Measurements from ENCODE around the gene MT2A. TPM values are rescaled to one million over a fixed set of nuclear protein-coding genes. Genes with fewer than 3 reads are reported as not detected.

Gene MT2A
- total RNA-seq, 2 experiments from 2014 or later = 133 to 142 TPM

GRCh38 chr16:56593573-56594291, 14.7 kb upstream of the MT2A start:
- POLR2A ChIA-PET = interaction anchor here (0.5 kb wide), 1 partner anchor 83 kb away, joined by 5 read pairs; no protein-coding TSS in a partner anchor
- CTCF ChIA-PET = no interaction called here

- ChIA-PET POLR2A (interaction anchor here (0.5 kb wide), 1 partner anchor 82 kb away, joined by 5 read pairs; no protein-coding TSS in a partner anchor), CTCF (no interaction called here)
Measured at GRCh38 chr16:56594292-56594619, 14.1 kb upstream of the MT2A start.

GRCh38 chr16:56600398-56600999, 7.9 kb upstream of the MT2A start:
- ChIA-PET CTCF (interaction anchor here (0.9 to 2.2 kb wide), 8 partner anchors 9 to 101 kb away, joined by 3 to 11 read pairs (median 4); partner anchors contain the start of gene MT1A), POLR2A (no interaction called here)

GRCh38 chr16:56601325-56601724, 7.1 kb upstream of the MT2A start:
- ChIA-PET POLR2A (no interaction called here), CTCF (interaction anchor here (0.9 to 2.2 kb wide), 6 partner anchors 8 to 100 kb away, joined by 3 to 11 read pairs (median 6); partner anchors contain the start of gene MT1A)

GRCh38 chr16:56603589-56603988, 4.8 kb upstream of the MT2A start:
- POLR2A ChIA-PET = no interaction called here
- CTCF ChIA-PET = interaction anchor here (1.0 to 1.6 kb wide), 4 partner anchors 12 to 98 kb away, joined by 3 to 6 read pairs (median 3); no protein-coding TSS in a partner anchor

GRCh38 chr16:56604966-56605365, 3.4 kb upstream of the MT2A start:
- POLR2A ChIA-PET = no interaction called here
- CTCF ChIA-PET = interaction anchor here (0.5 to 2.2 kb wide), 3 partner anchors 9 to 39 kb away, joined by 3 to 7 read pairs (median 6); no protein-coding TSS in a partner anchor

- CTCF ChIA-PET = interaction anchor here (1.3 to 2.2 kb wide), 2 partner anchors 29 to 39 kb away, joined by 6 to 7 read pairs; no protein-coding TSS in a partner anchor
- POLR2A ChIA-PET = no interaction called here
Measured at GRCh38 chr16:56605475-56605874, 2.9 kb upstream of the MT2A start.

GRCh38 chr16:56606071-56606475, 2.3 kb upstream of the MT2A start:
- ChIA-PET CTCF (interaction anchor here (1.3 to 2.2 kb wide), 2 partner anchors 29 to 38 kb away, joined by 6 to 7 read pairs; no protein-coding TSS in a partner anchor), POLR2A (no interaction called here)

- CTCF ChIA-PET = interaction anchor here (1.1 to 2.2 kb wide), 3 partner anchors 29 to 37 kb away, joined by 4 to 7 read pairs (median 6); no protein-coding TSS in a partner anchor
- POLR2A ChIA-PET = interaction anchor here (1.1 kb wide), 1 partner anchor 69 kb away, joined by 3 read pairs; no protein-coding TSS in a partner anchor
Measured at GRCh38 chr16:56606476-56607108, 1.8 kb upstream of the MT2A start.

GRCh38 chr16:56607109-56607618, 1.2 kb upstream of the MT2A start:
- ChIA-PET POLR2A (interaction anchor here (0.6 to 1.1 kb wide), 2 partner anchors 69 to 75 kb away, joined by 3 read pairs; partner anchors contain the start of gene MT1X), CTCF (interaction anchor here (1.1 to 2.2 kb wide), 3 partner anchors 30 to 37 kb away, joined by 4 to 7 read pairs (median 4); no protein-coding TSS in a partner anchor)

GRCh38 chr16:56607675-56608042, 725 bp upstream of the MT2A start:
- POLR2A ChIA-PET = interaction anchor here (0.6 to 1.3 kb wide), 3 partner anchors 36 to 75 kb away, joined by 3 to 4 read pairs (median 3); partner anchors contain the start of gene MT1X
- CTCF ChIA-PET = interaction anchor here (1.1 to 1.7 kb wide), 2 partner anchors 30 to 36 kb away, joined by 4 read pairs; no protein-coding TSS in a partner anchor

- ChIA-PET CTCF (interaction anchor here (0.6 to 1.7 kb wide), 5 partner anchors 8 to 73 kb away, joined by 3 to 5 read pairs (median 4); partner anchors contain the start of gene MT1X), POLR2A (interaction anchor here (1.3 to 2.2 kb wide), 2 partner anchors 17 to 35 kb away, joined by 4 to 8 read pairs; partner anchors contain the start of gene MT1E)
Measured at GRCh38 chr16:56608876-56609462, 585 bp downstream of the MT2A start.

GRCh38 chr16:56609463-56609921, 1.1 kb downstream of the MT2A start:
- ChIA-PET POLR2A (interaction anchor here (2.2 kb wide), 1 partner anchor 16 kb away, joined by 8 read pairs; the partner anchor contains the start of gene MT1E), CTCF (interaction anchor here (0.6 to 1.3 kb wide), 2 partner anchors 8 to 13 kb away, joined by 3 to 5 read pairs; no protein-coding TSS in a partner anchor)

- CTCF ChIA-PET = interaction anchor here (1.3 kb wide), 1 partner anchor 9 kb away, joined by 5 read pairs; no protein-coding TSS in a partner anchor
Measured at GRCh38 chr16:56610017-56610608, 1.7 kb downstream of the MT2A start.

GRCh38 chr16:56610609-56611111, 2.3 kb downstream of the MT2A start:
- POLR2A ChIA-PET = interaction anchor here (0.6 kb wide), 1 partner anchor 254 kb away, joined by 5 read pairs; no protein-coding TSS in a partner anchor
- CTCF ChIA-PET = no interaction called here

More at GRCh38 chr16:56610017-56610608, 1.7 kb downstream of the MT2A start:
- POLR2A ChIA-PET = interaction anchor here (2.2 kb wide), 1 partner anchor 15 kb away, joined by 8 read pairs; the partner anchor contains the start of gene MT1E

- ChIA-PET CTCF (interaction anchor here (1.6 kb wide), 1 partner anchor 91 kb away, joined by 5 read pairs; no protein-coding TSS in a partner anchor), POLR2A (interaction anchor here (0.6 kb wide), 1 partner anchor 255 kb away, joined by 5 read pairs; no protein-coding TSS in a partner anchor)
Measured at GRCh38 chr16:56611281-56611833, 3.0 kb downstream of the MT2A start.

GRCh38 chr16:56613706-56614105, 5.3 kb downstream of the MT2A start:
- POLR2A ChIA-PET = no interaction called here
- CTCF ChIA-PET = interaction anchor here (0.7 to 1.6 kb wide), 2 partner anchors 12 to 22 kb away, joined by 3 to 4 read pairs; partner anchors contain the start of gene MT1E

Data from activated CD8-positive, alpha-beta memory T cell treated with anti-CD3 and anti-CD28 coated beads for 36 hours (primary cell).